ENCODE data around the gene SESN1. TPM values are rescaled to one million over a fixed set of nuclear protein-coding genes. Genes with fewer than 3 reads are reported as not detected.

Gene SESN1
- total RNA-seq, 1 experiment from 2014 or later, result 17.5 TPM

DNA sequence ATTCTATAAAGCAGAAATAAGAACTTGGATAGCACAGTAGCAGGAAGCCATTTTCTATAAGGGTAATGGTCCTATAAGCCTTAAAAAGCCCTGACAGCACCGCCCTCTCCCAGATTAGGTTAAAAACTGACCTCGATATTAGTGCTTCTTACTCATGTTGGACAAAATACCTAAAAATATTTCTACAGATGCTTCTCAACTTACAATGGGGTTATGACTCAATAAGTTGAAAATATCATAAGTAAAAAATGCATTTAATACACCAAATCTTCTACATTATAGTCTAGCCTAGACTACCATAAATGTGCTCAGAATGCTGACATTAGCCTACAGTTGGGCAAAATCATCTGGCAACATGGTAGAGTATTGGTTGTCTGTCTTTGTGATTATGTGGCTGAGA lies 70.3 kb downstream of the SESN1 start:
- Histone ChIP-seq H3K27ac (ENCODE audit: insufficient read length, low read depth, low read length) (no peak overlapping the region), H3K27me3 (ENCODE audit: insufficient read depth, low read length) (no peaks in the 10 kb centered on the region), H4K8ac (replicated peaks; ENCODE audit: insufficient read length, low read depth, low read length) (no peak overlapping the region), H3K23ac (ENCODE audit: insufficient read length, low read depth, low read length) (no peak overlapping the region), H3K18ac (ENCODE audit: insufficient read length, low read depth, low read length) (no peak overlapping the region), H3K9me3 (ENCODE audit: control insufficient read depth, low read depth, low read length) (no peaks in the 10 kb centered on the region), H4K91ac (ENCODE audit: insufficient read length, low read depth, low read length) (no peak overlapping the region), H2AK5ac (ENCODE audit: insufficient read length, low read length) (no peak overlapping the region), H3K79me2 (ENCODE audit: insufficient read depth, low read length) (no peaks in the 10 kb centered on the region), H3K23me2 (ENCODE audit: insufficient read length, low read depth, low read length, poor library complexity, severe bottlenecking) (no peaks in the 10 kb centered on the region), H3K14ac (ENCODE audit: insufficient read depth, low read length) (no peak overlapping the region), H2BK120ac (ENCODE audit: low read depth, low read length, poor library complexity, severe bottlenecking) (no peak overlapping the region), H2AFZ (ENCODE audit: low read length) (no peak overlapping the region), H3K4me1 (ENCODE audit: insufficient read depth, low read length) (no peaks in the 10 kb centered on the region), H3K56ac (ENCODE audit: insufficient read length, low read depth, low read length) (no peak overlapping the region), H3K4ac (ENCODE audit: low read depth, low read length) (no peak overlapping the region), H3K9ac (ENCODE audit: extremely low read depth, insufficient read length, low read length) (no peak overlapping the region), H2BK12ac (ENCODE audit: insufficient read length, low read depth, low read length) (no peak overlapping the region), H2BK20ac (ENCODE audit: low read depth, low read length, poor library complexity, severe bottlenecking) (no peak overlapping the region), H2BK15ac (ENCODE audit: low read depth, low read length) (no peak overlapping the region), H2BK5ac (ENCODE audit: insufficient read length, low read length) (no peak overlapping the region), H3K79me1 (ENCODE audit: insufficient read depth, low read depth, low read length, poor library complexity, severe bottlenecking) (no peaks in the 10 kb centered on the region), H3T11ph (ENCODE audit: low read length) (no peak overlapping the region), H4K20me1 (ENCODE audit: control insufficient read depth, insufficient read depth, insufficient read length) (no peaks in the 10 kb centered on the region), H3K4me2 (ENCODE audit: insufficient read depth, insufficient read length, low read length) (no peak overlapping the region), H4K5ac (ENCODE audit: insufficient read length, low read depth, low read length) (no peak overlapping the region)
- DNase-seq, result no peak
- Mint-ChIP-seq H3K27ac (no peak overlapping the region), H3K36me3 (ENCODE audit: insufficient read depth in 1 of 3, low read depth in 3 of 3) (no peaks in the 10 kb centered on the region), H3K4me3 (no peak overlapping the region), H3K27me3 (ENCODE audit: low read depth) (no peaks in the 10 kb centered on the region), H3K9me3 (no peaks in the 10 kb centered on the region), H3K4me1 (peaks cover 8 to 10% of the 10 kb centered on the region in 2 experiments)
- no CpG with 5 or more reads among the region's 2 CpGs for WGBS (ENCODE audit: extremely low coverage, insufficient read length, low lambda C conversion rate)
- TF ChIP-seq, protein P1, sequence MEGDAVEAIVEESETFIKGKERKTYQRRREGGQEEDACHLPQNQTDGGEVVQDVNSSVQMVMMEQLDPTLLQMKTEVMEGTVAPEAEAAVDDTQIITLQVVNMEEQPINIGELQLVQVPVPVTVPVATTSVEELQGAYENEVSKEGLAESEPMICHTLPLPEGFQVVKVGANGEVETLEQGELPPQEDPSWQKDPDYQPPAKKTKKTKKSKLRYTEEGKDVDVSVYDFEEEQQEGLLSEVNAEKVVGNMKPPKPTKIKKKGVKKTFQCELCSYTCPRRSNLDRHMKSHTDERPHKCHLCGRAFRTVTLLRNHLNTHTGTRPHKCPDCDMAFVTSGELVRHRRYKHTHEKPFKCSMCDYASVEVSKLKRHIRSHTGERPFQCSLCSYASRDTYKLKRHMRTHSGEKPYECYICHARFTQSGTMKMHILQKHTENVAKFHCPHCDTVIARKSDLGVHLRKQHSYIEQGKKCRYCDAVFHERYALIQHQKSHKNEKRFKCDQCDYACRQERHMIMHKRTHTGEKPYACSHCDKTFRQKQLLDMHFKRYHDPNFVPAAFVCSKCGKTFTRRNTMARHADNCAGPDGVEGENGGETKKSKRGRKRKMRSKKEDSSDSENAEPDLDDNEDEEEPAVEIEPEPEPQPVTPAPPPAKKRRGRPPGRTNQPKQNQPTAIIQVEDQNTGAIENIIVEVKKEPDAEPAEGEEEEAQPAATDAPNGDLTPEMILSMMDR (conservative IDR thresholded peaks at IDR 0.05), result no peak

All from H9 (cell line).